HCT116 (cell line): ENCODE data around the gene EIF4G2. TPM values are rescaled to one million over a fixed set of nuclear protein-coding genes. Genes with fewer than 3 reads are reported as not detected.

Experiments
- ATAC-seq: fragments of 200-7000 bp; cut with Tn5 transposase; 2 replicates; pipeline ENCODE4 v1.9.1; 2020; ENCODE audit warnings: mild to moderate bottlenecking, moderate library complexity
- BruUV-seq: library from RNA; stranded (reverse); fragments of 400-500 nt; replicated peaks from 2 replicates; lab custom pipeline; 2021; lab: Mats Ljungman, UMichigan
- CTCF ChIA-PET: fragments of 300-600 bp; sonication (Branson Sonifier 250); formaldehyde crosslinking; loops from one replicate; lab custom pipeline; 2021; ENCODE audit warnings: antibody characterized with exemption; lab: Charles Lee
- POLR2A ChIA-PET: fragments of 300-600, 350-600 bp; sonication (Branson Sonifier 250); formaldehyde crosslinking; loops from one replicate; lab custom pipeline; 2021; ENCODE audit warnings: antibody characterized with exemption; lab: Charles Lee
- RAD21 ChIA-PET, 2 experiments: fragments of 300-600 bp; sonication (Branson Sonifier 250); formaldehyde crosslinking; loops; one replicate each; lab custom pipeline; 2023; ENCODE audit warnings: low total read pairs in 2 of 2; ENCODE audit not compliant: uncharacterized antibody in 2 of 2, unreplicated experiment in 2 of 2, low non-redundant PET in 1 of 2; lab: Charles Lee
- DNase-seq: peaks from one replicate; pipeline ENCODE4 v3.0.0-alpha.2; 2010; ENCODE audit warnings: low read depth, low spot score
- H2AFZ ChIP-seq: fragments of 200-600 bp; shearing (Covaris generic), sonication (generic); 2 replicates; pipeline ENCODE4 v1.6.1; 2017; ENCODE audit warnings: low read depth, mixed run types, mixed read lengths, antibody characterized with exemption, low read length; ENCODE audit not compliant: poor library complexity, severe bottlenecking
- H3K27ac ChIP-seq: 2 replicates; pipeline ENCODE4 v1.5.1; 2012; ENCODE audit warnings: low read depth, low read length
- H3K27me3 ChIP-seq: fragments of 200-600 bp; sonication (generic); 2 replicates; pipeline ENCODE4 v1.6.1; 2016; ENCODE audit warnings: mixed run types, low read length, mixed read lengths; ENCODE audit not compliant: insufficient read depth
- H3K36me3 ChIP-seq, 2 experiments: fragments of 200-500 bp in 1 of 2; fragments of 200-600 bp in 1 of 2; sonication (Bioruptor generic) in 1 of 2; sonication (generic) in 1 of 2; 2 replicates each; pipeline versions ENCODE4 v1.5.1 to v1.6.1; 2014 to 2016; ENCODE audit warnings: low read length in 2 of 2, inconsistent platforms in 1 of 2, mixed read lengths in 1 of 2, mixed run types in 1 of 2; ENCODE audit not compliant: insufficient read depth in 2 of 2, control insufficient read depth in 1 of 2
- H3K4me1 ChIP-seq, 2 experiments: fragments of 200-600 bp in 1 of 2; sonication (generic) in 1 of 2; 2 replicates each; pipeline versions ENCODE4 v1.5.1 to v1.6.1; 2012 to 2017; ENCODE audit warnings: low read length in 2 of 2, inconsistent platforms in 1 of 2, mild to moderate bottlenecking in 1 of 2, mixed read lengths in 1 of 2, mixed run types in 1 of 2, moderate library complexity in 1 of 2; ENCODE audit not compliant: insufficient read depth in 2 of 2, control insufficient read depth in 1 of 2
- H3K4me2 ChIP-seq: fragments of 200-600 bp; sonication (generic); 2 replicates; pipeline ENCODE4 v1.6.1; 2017; ENCODE audit warnings: mixed run types, low read length, mixed read lengths
- H3K4me3 ChIP-seq, 2 experiments: fragments of 200-600 bp in 1 of 2; sonication (generic) in 1 of 2; replicated peaks in 1 of 2; 2 replicates each; pipeline ENCODE4 v1.5.1; 2011 to 2016; ENCODE audit warnings: low read length in 2 of 2, control low read depth in 1 of 2, low read depth in 1 of 2, mild to moderate bottlenecking in 1 of 2, mixed read lengths in 1 of 2, mixed run types in 1 of 2
- H3K79me2 ChIP-seq: fragments of 200-600 bp; sonication (generic); 2 replicates; pipeline ENCODE4 v1.6.1; 2017; ENCODE audit warnings: mild to moderate bottlenecking, mixed run types, low read length, moderate library complexity, mixed read lengths; ENCODE audit not compliant: insufficient read depth
- H3K9ac ChIP-seq: fragments of 200-600 bp; sonication (generic); 2 replicates; pipeline ENCODE4 v1.6.1; 2016; ENCODE audit warnings: low read length, mixed read lengths
- H3K9me2 ChIP-seq: fragments of 200-600 bp; sonication (generic), shearing (Covaris generic); 2 replicates; pipeline ENCODE4 v1.6.1; 2017; ENCODE audit warnings: mixed run types, mild to moderate bottlenecking, moderate library complexity; ENCODE audit not compliant: insufficient read depth
- H3K9me3 ChIP-seq, 2 experiments: fragments of 200-500 bp in 1 of 2; fragments of 200-600 bp in 1 of 2; sonication (Bioruptor generic) in 1 of 2; sonication (generic) in 1 of 2; 2 replicates each; pipeline ENCODE4 v1.6.1; 2014 to 2017; ENCODE audit warnings: low read length in 2 of 2, mixed read lengths in 2 of 2, inconsistent platforms in 1 of 2, low read depth in 1 of 2, mild to moderate bottlenecking in 1 of 2, mixed run types in 1 of 2, moderate library complexity in 1 of 2; ENCODE audit not compliant: control insufficient read depth in 1 of 2, insufficient read depth in 1 of 2
- H4K20me1 ChIP-seq: fragments of 200-600 bp; sonication (generic), shearing (Covaris generic); 2 replicates; pipeline ENCODE4 v1.6.1; 2017; ENCODE audit warnings: mixed run types, mild to moderate bottlenecking, moderate library complexity; ENCODE audit not compliant: insufficient read depth
- CBX3 ChIP-seq: IDR thresholded peaks from 2 replicates; pipeline ENCODE4 v1.6.1; 2012; ENCODE audit warnings: low read depth
- CTCF ChIP-seq, 3 experiments: fragments of 200-600 bp in 1 of 3; sonication (generic) in 1 of 3; IDR thresholded peaks in 2 of 3; conservative IDR thresholded peaks in 1 of 3; 2 replicates each; pipeline ENCODE4 v1.5.1; 2012 to 2017; ENCODE audit warnings: low read depth in 2 of 3, low read length in 2 of 3, antibody characterized with exemption in 1 of 3, borderline replicate concordance in 1 of 3, control low read depth in 1 of 3, mild to moderate bottlenecking in 1 of 3, mixed read lengths in 1 of 3, mixed run types in 1 of 3, moderate library complexity in 1 of 3; ENCODE audit not compliant: insufficient read depth in 1 of 3
- EZH2phosphoT487 ChIP-seq: fragments of 200-600 bp; IDR thresholded peaks from 2 replicates; pipeline ENCODE4 v1.6.1; 2018; ENCODE audit warnings: antibody characterized with exemption, borderline replicate concordance
- POLR2A ChIP-seq: IDR thresholded peaks from 2 replicates; pipeline ENCODE4 v1.7.0; 2011; ENCODE audit warnings: borderline replicate concordance; ENCODE audit not compliant: insufficient read depth, insufficient read length; ENCODE audit errors: extremely low read depth
- POLR2AphosphoS5 ChIP-seq: IDR thresholded peaks from 2 replicates; pipeline ENCODE4 v1.6.1; 2011; ENCODE audit warnings: mild to moderate bottlenecking, low read depth, low read length, moderate library complexity
- REST ChIP-seq: IDR thresholded peaks from 2 replicates; pipeline ENCODE4 v1.6.1; 2012; ENCODE audit warnings: low read depth
- SIN3A ChIP-seq: IDR thresholded peaks from 2 replicates; pipeline ENCODE4 v1.6.1; 2012; ENCODE audit warnings: low read depth
- SP1 ChIP-seq: IDR thresholded peaks from 2 replicates; pipeline ENCODE4 v1.6.1; 2012; ENCODE audit warnings: low read depth
- SRF ChIP-seq: IDR thresholded peaks from 2 replicates; pipeline ENCODE4 v1.6.1; 2012; ENCODE audit warnings: low read depth
- TCF7L2 ChIP-seq: IDR thresholded peaks from 2 replicates; pipeline ENCODE4 v1.7.0; 2011; ENCODE audit warnings: borderline replicate concordance, inconsistent platforms; ENCODE audit not compliant: insufficient read depth, insufficient read length; ENCODE audit errors: extremely low read depth
- YY1 ChIP-seq: IDR thresholded peaks from 2 replicates; pipeline ENCODE4 v1.6.1; 2011; ENCODE audit warnings: low read length, low read depth, moderate library complexity, mild to moderate bottlenecking; ENCODE audit not compliant: insufficient replicate concordance; ENCODE audit errors: extremely low read depth
- ZBTB33 ChIP-seq: IDR thresholded peaks from 2 replicates; pipeline ENCODE4 v1.6.1; 2011; ENCODE audit warnings: mild to moderate bottlenecking, low read length, moderate library complexity; ENCODE audit not compliant: insufficient replicate concordance; ENCODE audit errors: extremely low read depth
- ZFX ChIP-seq: fragments of 450-650 bp; IDR thresholded peaks from 2 replicates; pipeline ENCODE4 v1.6.1; 2017
- intact Hi-C: fragments of 100-400 bp; cut with micrococcal nuclease; formaldehyde crosslinking; loops from 2 replicates; pipeline ENCODE4 v1.10.0; 2022
- total RNA-seq: library from RNA; stranded (reverse); gene quantifications from one replicate; pipeline ENCODE4 v1.2.1, GENCODE V29; 2021; ENCODE audit not compliant: unreplicated experiment
- TF ChIP-seq, protein P1 (sequence below): IDR thresholded peaks from 2 replicates; pipeline ENCODE4 v1.6.1; 2012

Gene EIF4G2
- total RNA-seq, 1 experiment from 2014 or later: 888 TPM

DNA sequence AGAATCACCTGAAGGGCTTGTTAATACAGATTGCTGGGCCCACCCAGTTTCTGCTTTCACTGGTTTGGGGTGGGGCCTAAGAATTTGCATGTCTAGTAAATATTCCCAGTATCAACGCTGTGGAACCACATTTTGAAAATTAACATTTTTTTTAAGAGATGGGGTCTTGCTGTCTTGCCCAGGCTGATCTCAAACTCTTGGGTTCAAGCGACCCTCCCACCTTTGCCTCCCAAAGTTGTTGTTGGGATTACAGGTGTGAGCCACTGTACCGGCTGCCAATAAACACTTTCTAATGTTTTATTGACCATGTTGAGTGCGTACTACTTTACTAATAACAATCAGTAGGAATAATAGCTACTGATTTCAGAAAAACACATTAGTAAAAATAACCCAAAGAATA, 2.5 kb downstream of the EIF4G2 start:
- H3K79me2 ChIP-seq: peaks cover 73% of the 10 kb centered on the region
- no peak overlapping the region for H3K4me3 ChIP-seq

More for the DNA sequence above, 2.5 kb downstream of the EIF4G2 start:
- Histone ChIP-seq H3K27ac (no peak overlapping the region), H3K4me1 (peaks cover 10 to 24% of the 10 kb centered on the region in 2 experiments), H3K9me2 (no peaks in the 10 kb centered on the region), H3K4me2 (no peak overlapping the region), H2AFZ (no peak overlapping the region), H3K36me3 (peaks cover 54 to 64% of the 10 kb centered on the region in 2 experiments), H3K9me3 (no peaks in the 10 kb centered on the region), H3K27me3 (no peaks in the 10 kb centered on the region), H4K20me1 (no peaks in the 10 kb centered on the region; the same call in 1 of the 2 replicates), H3K9ac (no peak overlapping the region)
- RAD21 ChIA-PET: no interaction called here
- CTCF ChIA-PET: no interaction called here
- no peak for ATAC-seq
- BruUV-seq: no TSS peak
- TF ChIP-seq CTCF (IDR thresholded peaks at IDR 0.05 in 2 of 3, conservative IDR thresholded peaks at IDR 0.05 in 1 of 3; ENCODE audit: borderline replicate concordance in 1 of 3, insufficient read depth in 1 of 3, low read depth in 2 of 3, low read length in 2 of 3): no peak
- no peak for TF ChIP-seq POLR2A
- no peak for TF ChIP-seq ZFX
- TF ChIP-seq REST: no peak
- no peak for TF ChIP-seq TCF7L2
- TF ChIP-seq ZBTB33: no peak
- no peak for TF ChIP-seq SRF
- no peak for TF ChIP-seq CBX3
- TF ChIP-seq POLR2AphosphoS5: no peak
- no peak for TF ChIP-seq SP1
- TF ChIP-seq EZH2phosphoT487: no peak
- TF ChIP-seq, protein P1, sequence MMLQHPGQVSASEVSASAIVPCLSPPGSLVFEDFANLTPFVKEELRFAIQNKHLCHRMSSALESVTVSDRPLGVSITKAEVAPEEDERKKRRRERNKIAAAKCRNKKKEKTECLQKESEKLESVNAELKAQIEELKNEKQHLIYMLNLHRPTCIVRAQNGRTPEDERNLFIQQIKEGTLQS: no peak
- no peak for TF ChIP-seq YY1
- TF ChIP-seq SIN3A: no peak
- intact Hi-C loops: loop anchor here (5.0 kb wide), 2 partner anchors 96 to 126 kb away; no protein-coding TSS in a partner anchor
- no peak for DNase-seq
- POLR2A ChIA-PET: no interaction called here
